Measurements from ENCODE around the gene FGF8. TPM values are rescaled to one million over a fixed set of nuclear protein-coding genes. Genes with fewer than 3 reads are reported as not detected.
A peak's percentile ranks its signal among the peaks of the same experiment; 100 is the strongest.

The FGF8 gene
- total and polyA plus RNA-seq, 9 of the 15 experiments (the other 6 are each of a cell fraction or from before 2014, with no cell fraction given) = 0.13 to 0.82 (median 0.37) TPM; not detected in 5

DNA sequence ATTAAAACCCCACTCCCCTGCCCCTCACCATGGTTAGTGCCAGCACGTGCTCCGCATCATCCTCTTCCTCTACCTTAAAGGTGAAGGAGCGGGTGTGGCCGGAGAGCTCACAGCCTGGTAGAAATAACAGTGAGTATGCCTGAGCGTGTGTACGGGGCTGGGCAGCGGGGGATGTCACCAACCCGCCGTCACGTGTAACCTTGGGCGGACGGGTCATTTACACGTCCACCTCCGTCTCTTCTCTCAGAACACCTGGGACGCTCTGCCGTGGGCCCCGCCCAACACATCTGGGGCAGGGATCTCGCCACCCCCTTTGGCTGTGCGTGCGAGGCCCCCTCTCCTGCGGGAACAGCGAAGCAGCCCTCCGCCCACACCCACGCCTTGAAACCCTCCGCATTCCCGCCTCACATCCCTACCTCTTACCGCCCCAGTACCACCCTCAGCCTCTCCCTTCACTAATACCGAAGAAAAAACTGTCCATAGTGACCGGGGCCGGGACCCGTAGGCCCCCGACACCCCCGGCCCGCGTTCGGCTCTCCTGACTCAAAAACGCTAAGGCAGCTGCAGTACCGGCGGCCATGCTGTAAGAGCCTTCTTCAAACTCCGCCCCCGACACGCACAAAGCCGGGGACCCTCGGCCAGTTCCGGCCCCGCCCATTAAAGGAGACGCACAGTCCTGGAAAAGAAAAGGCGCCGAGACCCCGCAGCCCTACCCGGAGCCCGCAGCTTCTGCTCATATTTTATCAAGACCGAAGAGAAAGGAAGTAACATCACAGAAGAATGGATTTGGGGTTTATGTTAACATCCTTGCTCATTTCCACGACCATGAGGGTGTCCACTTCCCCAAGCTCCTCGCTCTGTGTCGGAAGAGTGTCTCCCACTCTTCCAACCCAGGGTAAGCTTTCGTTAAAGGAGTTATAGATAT is 7.2 kb upstream of the FGF8 start, which contains the start of gene NPM3 (continued):
- TF ChIP-seq TOE1 (IDR thresholded peaks at IDR 0.05; ENCODE audit: borderline replicate concordance) (peak; percentile 63; the same call in 1 of the 2 replicates), TOE1 (CRISPR knock-in tag; IDR thresholded peaks at IDR 0.05; ENCODE audit: borderline replicate concordance, low read depth) (no peak), NFIC (IDR thresholded peaks at IDR 0.05) (0 out of 2 replicates have a peak, but pooled peaks have one; percentile 15), RBM22 (IDR thresholded peaks at IDR 0.05; ENCODE audit: low read depth, low read length, poor library complexity, severe bottlenecking) (peak; percentile 78), HCFC1 (IDR thresholded peaks at IDR 0.05; ENCODE audit: low read depth, low read length) (peak; percentile 69), MLLT1 (IDR thresholded peaks at IDR 0.05) (0 out of 4 replicates have a peak, but pooled peaks of 1 of the 2 experiments have one; percentile 26), POLR2G (IDR thresholded peaks at IDR 0.05; ENCODE audit: low read depth, low read length) (peak; percentile 87), MEF2D (tag; conservative IDR thresholded peaks at IDR 0.05; ENCODE audit: low read depth) (no peak)

Measured in K562 (cell line).